Neural cell (in vitro differentiated cells): ENCODE data around the gene MBNL2. TPM values are rescaled to one million over a fixed set of nuclear protein-coding genes. Genes with fewer than 3 reads are reported as not detected.

Experiments used
- H2AFZ ChIP-seq: fragments of 200-600, 300-800 bp; sonication (generic), shearing (Covaris generic); 2 replicates; pipeline ENCODE4 v1.6.0; 2014; ENCODE audit warnings: low read depth, mild to moderate bottlenecking, antibody characterized with exemption, low read length, moderate library complexity
- H3F3A ChIP-seq: fragments of 200-600 bp; shearing (Covaris generic); 2 replicates; pipeline ENCODE4 v1.6.1; 2016; ENCODE audit warnings: mild to moderate bottlenecking, moderate library complexity, mixed read lengths, antibody characterized with exemption, low read length; ENCODE audit not compliant: insufficient read depth, poor library complexity, severe bottlenecking
- H3K27ac ChIP-seq: fragments of 200-600, 300-800 bp; sonication (generic), shearing (Covaris generic); 2 replicates; pipeline ENCODE4 v1.5.1; 2014; ENCODE audit warnings: mild to moderate bottlenecking, low read length, moderate library complexity
- H3K27me3 ChIP-seq: fragments of 300-800, 200-600 bp; sonication (generic), shearing (Covaris generic); 2 replicates; pipeline ENCODE4 v1.6.0; 2014; ENCODE audit warnings: mild to moderate bottlenecking, low read depth, low read length, moderate library complexity; ENCODE audit not compliant: insufficient read depth
- H3K36me3 ChIP-seq: fragments of 300-800, 200-600 bp; sonication (generic), shearing (Covaris generic); 2 replicates; pipeline ENCODE4 v1.5.1; 2014; ENCODE audit warnings: mild to moderate bottlenecking, antibody characterized with exemption, low read length, moderate library complexity; ENCODE audit not compliant: insufficient read depth
- H3K4me2 ChIP-seq: fragments of 300-800, 200-600 bp; sonication (generic), shearing (Covaris generic); 2 replicates; pipeline ENCODE4 v1.6.0; 2014; ENCODE audit warnings: mild to moderate bottlenecking, low read length
- H3K4me3 ChIP-seq: fragments of 300-800, 200-600 bp; sonication (generic), shearing (Covaris generic); 2 replicates; pipeline ENCODE4 v1.5.1; 2014; ENCODE audit warnings: mild to moderate bottlenecking, low read length, moderate library complexity
- H3K79me2 ChIP-seq: fragments of 200-600 bp; shearing (Covaris generic); replicated peaks from 2 replicates; pipeline ENCODE4 v1.6.0; 2014; ENCODE audit warnings: mild to moderate bottlenecking, low read length, moderate library complexity; ENCODE audit not compliant: insufficient read depth
- H3K9ac ChIP-seq: fragments of 300-800, 200-600 bp; sonication (generic), shearing (Covaris generic); 2 replicates; pipeline ENCODE4 v1.6.1; 2016; ENCODE audit warnings: mild to moderate bottlenecking, low read length, mixed read lengths
- H3K9me2 ChIP-seq: fragments of 200-600 bp; shearing (Covaris generic); 2 replicates; pipeline ENCODE4 v1.6.1; 2016; ENCODE audit warnings: mild to moderate bottlenecking, low read length, mixed read lengths; ENCODE audit not compliant: insufficient read depth
- H3K9me3 ChIP-seq: fragments of 200-600, 300-800 bp; sonication (generic), shearing (Covaris generic); 2 replicates; pipeline ENCODE4 v1.6.1; 2016; ENCODE audit warnings: mild to moderate bottlenecking, mixed run types, low read length, moderate library complexity, mixed read lengths
- H4K20me1 ChIP-seq: fragments of 200-600 bp; shearing (Covaris generic); 2 replicates; pipeline ENCODE4 v1.6.1; 2016; ENCODE audit warnings: mild to moderate bottlenecking, mixed run types; ENCODE audit not compliant: insufficient read depth
- EP300 ChIP-seq: fragments of 450-650 bp; conservative IDR thresholded peaks from 2 replicates; pipeline ENCODE4 v1.6.1; 2014; ENCODE audit warnings: antibody characterized with exemption, mild to moderate bottlenecking, moderate library complexity; ENCODE audit not compliant: poor library complexity, severe bottlenecking
- EZH2 ChIP-seq: fragments of 200-600, 300-800 bp; shearing (Covaris generic), sonication (generic); IDR thresholded peaks from 2 replicates; pipeline ENCODE4 v1.6.1; 2014; ENCODE audit warnings: antibody characterized with exemption, low read length, borderline replicate concordance, mild to moderate bottlenecking; ENCODE audit not compliant: insufficient read depth, poor library complexity, severe bottlenecking
- MXI1 ChIP-seq: fragments of 450-650 bp; conservative IDR thresholded peaks from 2 replicates; pipeline ENCODE4 v1.6.1; 2014; ENCODE audit warnings: antibody characterized with exemption, mild to moderate bottlenecking; ENCODE audit not compliant: poor library complexity, severe bottlenecking
- POLR2AphosphoS5 ChIP-seq: IDR thresholded peaks from 2 replicates; pipeline ENCODE4 v1.6.1; 2012
- RAD21 ChIP-seq: fragments of 450-650 bp; conservative IDR thresholded peaks from 2 replicates; pipeline ENCODE4 v1.6.1; 2014; ENCODE audit warnings: antibody characterized with exemption, mild to moderate bottlenecking, moderate library complexity
- SMC3 ChIP-seq: fragments of 450-650 bp; conservative IDR thresholded peaks from 2 replicates; pipeline ENCODE4 v1.6.1; 2014; ENCODE audit warnings: antibody characterized with exemption, mild to moderate bottlenecking, moderate library complexity; ENCODE audit not compliant: poor library complexity
- TAF1 ChIP-seq: IDR thresholded peaks from 2 replicates; pipeline ENCODE4 v1.6.1; 2012; ENCODE audit warnings: low read depth
- polyA plus RNA-seq: library from polyadenylated mRNA; depleted of rRNA; stranded (reverse); fragments of >200 nt; gene quantifications from 2 replicates; pipeline ENCODE4 v1.2.3, GENCODE V29; 2014
- TF ChIP-seq, protein P1 (sequence below): IDR thresholded peaks from 2 replicates; pipeline ENCODE4 v1.6.1; 2012; ENCODE audit warnings: borderline replicate concordance
- TF ChIP-seq, protein P2 (sequence below): fragments of 450-650 bp; IDR thresholded peaks from 2 replicates; pipeline ENCODE4 v1.5.1; 2014; ENCODE audit warnings: antibody characterized with exemption, mild to moderate bottlenecking, moderate library complexity; ENCODE audit not compliant: poor library complexity, severe bottlenecking

Gene MBNL2
- polyA plus RNA-seq, 1 donor from 2014 or later: 4.3 TPM

DNA sequence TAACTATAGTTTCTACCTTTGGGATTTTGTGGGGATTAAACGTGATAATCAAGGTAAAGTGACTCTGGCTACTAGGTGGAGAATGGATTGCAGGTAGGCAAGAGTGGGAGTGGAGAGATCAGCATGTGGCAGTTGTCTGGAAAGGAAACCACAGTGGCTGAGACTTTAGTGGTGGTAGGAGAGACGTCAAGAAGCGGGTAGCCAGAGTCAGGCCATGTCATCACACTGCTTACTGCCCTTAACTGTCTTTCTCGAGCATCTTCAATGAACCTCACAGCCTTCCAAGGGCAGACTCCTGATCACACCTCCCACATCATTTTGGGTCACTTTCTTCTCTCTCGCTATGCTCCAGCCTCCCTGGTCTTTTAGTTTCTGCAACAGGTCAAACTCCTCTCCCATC lies 28.6 kb upstream of the MBNL2 start:
- no peak overlapping the region for H3K9ac ChIP-seq
- no peak overlapping the region for H3K4me2 ChIP-seq
- no peaks in the 10 kb centered on the region for H4K20me1 ChIP-seq
- no peaks in the 10 kb centered on the region for H3K27me3 ChIP-seq
- H3K4me3 ChIP-seq: no peak overlapping the region
- H3K9me2 ChIP-seq: no peaks in the 10 kb centered on the region
- no peak overlapping the region for H3K27ac ChIP-seq
- TF ChIP-seq EZH2 (no peak), EP300 (no peak)
- TF ChIP-seq, protein P1, sequence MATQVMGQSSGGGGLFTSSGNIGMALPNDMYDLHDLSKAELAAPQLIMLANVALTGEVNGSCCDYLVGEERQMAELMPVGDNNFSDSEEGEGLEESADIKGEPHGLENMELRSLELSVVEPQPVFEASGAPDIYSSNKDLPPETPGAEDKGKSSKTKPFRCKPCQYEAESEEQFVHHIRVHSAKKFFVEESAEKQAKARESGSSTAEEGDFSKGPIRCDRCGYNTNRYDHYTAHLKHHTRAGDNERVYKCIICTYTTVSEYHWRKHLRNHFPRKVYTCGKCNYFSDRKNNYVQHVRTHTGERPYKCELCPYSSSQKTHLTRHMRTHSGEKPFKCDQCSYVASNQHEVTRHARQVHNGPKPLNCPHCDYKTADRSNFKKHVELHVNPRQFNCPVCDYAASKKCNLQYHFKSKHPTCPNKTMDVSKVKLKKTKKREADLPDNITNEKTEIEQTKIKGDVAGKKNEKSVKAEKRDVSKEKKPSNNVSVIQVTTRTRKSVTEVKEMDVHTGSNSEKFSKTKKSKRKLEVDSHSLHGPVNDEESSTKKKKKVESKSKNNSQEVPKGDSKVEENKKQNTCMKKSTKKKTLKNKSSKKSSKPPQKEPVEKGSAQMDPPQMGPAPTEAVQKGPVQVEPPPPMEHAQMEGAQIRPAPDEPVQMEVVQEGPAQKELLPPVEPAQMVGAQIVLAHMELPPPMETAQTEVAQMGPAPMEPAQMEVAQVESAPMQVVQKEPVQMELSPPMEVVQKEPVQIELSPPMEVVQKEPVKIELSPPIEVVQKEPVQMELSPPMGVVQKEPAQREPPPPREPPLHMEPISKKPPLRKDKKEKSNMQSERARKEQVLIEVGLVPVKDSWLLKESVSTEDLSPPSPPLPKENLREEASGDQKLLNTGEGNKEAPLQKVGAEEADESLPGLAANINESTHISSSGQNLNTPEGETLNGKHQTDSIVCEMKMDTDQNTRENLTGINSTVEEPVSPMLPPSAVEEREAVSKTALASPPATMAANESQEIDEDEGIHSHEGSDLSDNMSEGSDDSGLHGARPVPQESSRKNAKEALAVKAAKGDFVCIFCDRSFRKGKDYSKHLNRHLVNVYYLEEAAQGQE: no peak
- H3K79me2 ChIP-seq: no peaks in the 10 kb centered on the region
- no peaks in the 10 kb centered on the region for H3K36me3 ChIP-seq
- no peaks in the 10 kb centered on the region for H3K9me3 ChIP-seq
- H3F3A ChIP-seq: no peaks in the 10 kb centered on the region
- H2AFZ ChIP-seq: no peak overlapping the region

DNA sequence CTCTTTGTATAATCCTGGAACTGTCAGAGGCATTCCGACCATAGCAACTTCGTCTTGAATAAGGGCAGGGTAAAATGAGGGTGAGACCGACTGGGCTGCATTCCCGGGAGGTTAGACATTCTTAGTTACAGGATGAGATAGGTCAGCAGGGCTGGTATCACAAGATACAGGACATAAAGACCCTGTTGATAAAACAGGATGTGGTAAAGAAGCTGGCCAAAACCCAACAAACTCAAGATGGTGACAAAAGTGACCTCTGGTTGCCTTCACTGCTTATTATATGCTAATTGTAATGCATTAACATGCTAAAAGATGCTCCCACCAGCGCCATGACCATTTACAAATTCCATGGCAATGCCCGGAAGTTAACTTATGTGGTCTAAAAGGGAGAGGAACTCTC lies 27.7 kb upstream of the MBNL2 start:
- no peak overlapping the region for H3K4me2 ChIP-seq
- no peak overlapping the region for H3K4me3 ChIP-seq
- H3K9me2 ChIP-seq: no peaks in the 10 kb centered on the region
- TF ChIP-seq MXI1 (no peak), TAF1 (no peak), RAD21 (no peak), EZH2 (no peak), SMC3 (no peak), POLR2AphosphoS5 (no peak), EP300 (no peak)
- TF ChIP-seq, protein P1: no peak
- TF ChIP-seq, protein P2, sequence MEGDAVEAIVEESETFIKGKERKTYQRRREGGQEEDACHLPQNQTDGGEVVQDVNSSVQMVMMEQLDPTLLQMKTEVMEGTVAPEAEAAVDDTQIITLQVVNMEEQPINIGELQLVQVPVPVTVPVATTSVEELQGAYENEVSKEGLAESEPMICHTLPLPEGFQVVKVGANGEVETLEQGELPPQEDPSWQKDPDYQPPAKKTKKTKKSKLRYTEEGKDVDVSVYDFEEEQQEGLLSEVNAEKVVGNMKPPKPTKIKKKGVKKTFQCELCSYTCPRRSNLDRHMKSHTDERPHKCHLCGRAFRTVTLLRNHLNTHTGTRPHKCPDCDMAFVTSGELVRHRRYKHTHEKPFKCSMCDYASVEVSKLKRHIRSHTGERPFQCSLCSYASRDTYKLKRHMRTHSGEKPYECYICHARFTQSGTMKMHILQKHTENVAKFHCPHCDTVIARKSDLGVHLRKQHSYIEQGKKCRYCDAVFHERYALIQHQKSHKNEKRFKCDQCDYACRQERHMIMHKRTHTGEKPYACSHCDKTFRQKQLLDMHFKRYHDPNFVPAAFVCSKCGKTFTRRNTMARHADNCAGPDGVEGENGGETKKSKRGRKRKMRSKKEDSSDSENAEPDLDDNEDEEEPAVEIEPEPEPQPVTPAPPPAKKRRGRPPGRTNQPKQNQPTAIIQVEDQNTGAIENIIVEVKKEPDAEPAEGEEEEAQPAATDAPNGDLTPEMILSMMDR: no peak
- H3K79me2 ChIP-seq: no peaks in the 10 kb centered on the region
- no peaks in the 10 kb centered on the region for H3K9me3 ChIP-seq
- no peak overlapping the region for H2AFZ ChIP-seq
- H3K27me3 ChIP-seq: no peaks in the 10 kb centered on the region
- H3K36me3 ChIP-seq: no peaks in the 10 kb centered on the region
- no peak overlapping the region for H3K27ac ChIP-seq
- no peak overlapping the region for H3K9ac ChIP-seq
- H3F3A ChIP-seq: no peaks in the 10 kb centered on the region
- no peaks in the 10 kb centered on the region for H4K20me1 ChIP-seq
